SKM-1 treated with dmso at 0.1 percent for 144 hours (cell line): Measurements from ENCODE around the gene AANAT.

Source experiments
- DNase-seq: peaks from one replicate; lab custom pipeline; 2025; ENCODE audit not compliant: unreplicated experiment; lab: John Stamatoyannopoulos, UW

Gene AANAT

DNA sequence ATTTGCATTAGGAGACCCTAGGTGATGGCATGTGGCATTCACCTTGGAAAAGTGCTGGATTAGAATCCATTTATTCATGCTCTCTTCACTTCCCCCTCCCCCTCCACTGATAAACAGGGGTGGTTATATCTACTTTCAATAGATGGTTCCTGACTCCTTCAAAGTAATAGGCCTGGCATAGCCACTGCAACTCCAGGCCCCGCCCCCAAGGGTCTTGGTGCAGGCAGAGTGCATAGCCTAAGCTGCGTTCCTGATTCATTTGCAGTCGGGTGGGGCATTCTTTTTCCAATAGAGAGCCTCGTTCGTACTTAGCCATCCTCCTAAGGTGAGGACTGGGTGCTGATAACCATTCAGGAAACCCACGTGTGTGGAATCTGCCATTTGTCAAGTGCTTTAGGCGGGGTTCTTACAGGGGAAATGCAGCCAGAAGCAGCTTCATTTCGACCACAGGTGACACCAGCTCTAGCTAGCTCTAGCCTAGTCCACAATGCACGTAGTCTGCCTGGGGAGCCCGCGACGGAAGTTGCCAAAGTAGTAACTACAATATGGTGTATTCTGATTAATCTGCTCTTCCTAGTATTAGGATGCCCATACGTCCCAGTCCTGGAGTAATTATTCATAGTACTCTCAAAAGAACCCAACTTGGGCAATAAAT lies 25.6 kb upstream of the AANAT start:
- no peak for DNase-seq

DNA sequence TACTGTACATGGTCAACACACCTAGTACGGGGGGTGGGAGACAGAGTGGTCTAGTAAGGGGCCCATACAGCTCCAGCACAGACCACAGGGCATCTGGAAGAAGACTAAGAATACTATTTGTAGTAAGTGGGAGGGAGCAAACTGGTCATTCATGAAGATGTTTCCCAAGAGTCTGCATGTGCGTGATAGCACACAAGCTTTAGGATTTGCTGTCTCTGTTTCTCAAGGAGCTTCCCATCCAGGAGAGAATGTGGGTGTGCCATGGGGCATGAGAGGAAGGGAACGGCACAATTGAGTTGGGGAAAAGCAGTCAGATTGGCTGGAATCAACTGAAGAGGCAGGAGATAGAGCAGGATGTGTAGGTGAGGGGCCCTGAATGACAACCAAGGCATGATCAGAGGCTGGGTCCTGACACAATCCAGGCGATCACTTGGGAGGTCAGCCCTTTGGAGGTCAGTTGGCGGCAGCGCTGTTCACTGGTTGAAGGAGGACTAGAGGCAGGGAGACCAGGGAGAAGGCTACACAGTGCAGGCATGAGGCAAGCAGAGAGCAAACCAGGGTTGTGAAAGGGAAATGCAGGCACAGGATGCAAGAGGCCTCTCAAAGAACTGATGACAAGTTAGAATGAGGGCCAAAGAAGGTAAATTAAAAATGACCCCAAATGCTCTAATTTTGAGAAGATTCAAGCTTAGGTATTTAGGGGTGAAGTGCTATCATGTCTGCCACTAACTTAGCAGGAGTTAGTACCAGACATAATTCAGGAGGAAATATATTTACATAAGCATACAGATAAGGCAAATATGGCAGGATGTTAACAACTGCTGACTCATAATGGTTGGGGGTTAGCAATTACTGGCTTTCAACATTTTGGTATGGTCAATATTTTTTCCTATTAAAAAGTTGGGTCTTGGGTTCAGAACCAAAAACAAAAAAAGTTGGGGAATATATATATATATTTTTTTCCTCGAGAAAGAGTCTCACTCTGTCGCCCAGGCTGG lies 24.8 kb upstream of the AANAT start:
- no peak for DNase-seq

DNA sequence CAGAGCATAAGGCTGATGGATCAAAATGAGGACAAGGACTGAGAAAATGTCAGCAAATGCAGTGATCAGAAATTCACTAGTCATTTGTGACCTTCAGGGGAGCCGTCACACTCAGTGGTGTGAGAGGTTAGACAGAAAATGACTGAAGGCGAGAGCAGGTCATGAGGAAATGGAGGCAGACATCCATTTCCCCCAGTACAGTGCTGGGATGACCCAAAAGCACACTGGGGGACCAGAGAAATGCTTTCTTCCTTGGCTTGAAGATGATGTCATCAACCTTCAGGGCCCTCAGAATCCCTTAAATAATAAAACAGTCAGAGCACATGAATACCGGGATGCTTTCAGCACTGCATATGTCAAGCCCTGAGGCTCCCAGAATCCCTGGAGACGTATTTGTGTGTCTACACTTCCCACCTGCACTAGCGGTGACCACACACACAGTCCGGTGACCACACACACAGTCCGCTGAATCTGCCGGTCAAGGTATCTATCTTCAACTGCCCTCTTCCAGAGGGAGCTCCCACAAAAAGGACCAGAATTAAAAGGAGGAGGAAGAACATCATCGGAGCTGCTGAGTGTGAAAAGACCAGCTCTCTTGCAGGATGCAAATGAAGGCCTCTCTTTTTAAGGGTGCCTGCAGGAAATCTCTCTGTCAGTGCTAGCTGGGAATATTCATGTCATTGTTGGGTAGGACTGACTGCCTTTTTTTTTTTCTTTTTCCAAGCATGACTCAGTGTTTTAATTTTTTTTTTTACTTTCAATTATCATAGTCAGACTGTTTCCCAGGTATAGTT lies 22.7 kb upstream of the AANAT start:
- no peak for DNase-seq

DNA sequence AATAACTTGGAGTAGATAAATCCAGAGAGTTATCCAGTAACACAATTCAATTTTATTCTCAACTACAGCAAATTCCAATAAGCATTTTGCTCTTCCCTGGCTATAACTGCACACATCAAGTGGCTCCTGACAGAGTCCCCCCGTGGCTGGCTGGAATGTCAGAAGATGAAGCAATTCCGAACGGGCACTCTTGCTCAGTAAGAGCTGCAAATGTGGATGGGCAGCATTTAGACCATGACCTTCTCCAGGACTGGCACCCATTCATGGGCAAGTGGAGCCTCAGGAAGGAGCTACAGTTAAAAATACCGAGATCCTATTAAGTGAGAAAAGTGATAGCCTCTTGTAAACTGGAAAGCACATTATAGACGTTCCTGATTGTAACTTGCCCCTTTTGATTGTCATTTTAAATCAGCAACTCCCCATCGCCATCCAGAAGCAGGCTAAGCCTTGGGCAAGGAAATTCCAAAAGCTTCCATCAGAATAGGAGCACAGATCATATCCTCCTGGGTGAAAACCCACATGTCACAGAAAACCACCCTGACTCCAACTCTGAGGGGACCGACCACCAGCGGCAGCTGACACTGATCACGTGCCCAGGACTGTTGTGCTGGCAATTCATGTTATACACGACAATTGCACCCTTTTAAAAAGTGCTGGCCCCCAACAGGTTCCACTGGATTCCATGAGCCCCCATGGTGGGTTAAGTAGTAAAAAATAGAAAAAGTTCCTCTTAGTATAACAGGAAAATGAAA lies 21.5 kb upstream of the AANAT start:
- DNase-seq, result no peak

DNA sequence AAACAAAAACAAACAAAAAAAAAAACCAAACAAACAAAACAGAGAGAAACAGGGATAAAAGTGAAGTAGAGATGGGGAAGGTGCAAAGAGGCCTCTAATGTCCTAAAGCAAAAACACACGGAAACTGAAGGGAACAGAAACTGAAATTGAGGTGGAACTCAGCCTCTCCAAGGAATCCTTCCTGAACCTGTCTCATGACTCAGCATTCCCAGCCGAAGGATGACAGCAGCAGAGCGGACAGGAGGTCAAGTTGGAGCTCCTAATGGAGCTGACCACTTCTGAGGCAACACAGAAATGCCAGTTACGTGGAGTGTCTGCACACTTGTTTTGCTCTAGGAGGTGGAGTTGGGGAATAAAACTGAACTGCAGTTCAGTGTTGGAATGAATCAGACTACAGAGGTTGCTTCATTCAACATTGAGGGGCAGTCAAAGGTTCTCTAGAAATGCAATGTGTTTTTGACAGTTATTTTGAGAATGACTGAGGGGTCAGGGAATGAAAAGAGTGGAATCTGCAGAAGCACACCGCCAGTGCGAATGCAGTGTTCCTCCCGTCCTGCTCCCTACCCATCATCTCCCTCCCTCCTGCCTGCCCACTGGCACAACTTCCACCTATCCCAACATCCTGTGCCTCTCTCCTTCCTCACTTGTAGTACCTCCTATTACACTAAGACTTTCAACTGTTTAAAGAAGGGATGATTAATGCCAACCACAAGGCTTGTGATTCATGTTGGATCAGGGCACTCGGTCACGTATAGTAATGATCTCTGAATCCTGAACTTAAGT lies 20.8 kb upstream of the AANAT start:
- no peak for DNase-seq

DNA sequence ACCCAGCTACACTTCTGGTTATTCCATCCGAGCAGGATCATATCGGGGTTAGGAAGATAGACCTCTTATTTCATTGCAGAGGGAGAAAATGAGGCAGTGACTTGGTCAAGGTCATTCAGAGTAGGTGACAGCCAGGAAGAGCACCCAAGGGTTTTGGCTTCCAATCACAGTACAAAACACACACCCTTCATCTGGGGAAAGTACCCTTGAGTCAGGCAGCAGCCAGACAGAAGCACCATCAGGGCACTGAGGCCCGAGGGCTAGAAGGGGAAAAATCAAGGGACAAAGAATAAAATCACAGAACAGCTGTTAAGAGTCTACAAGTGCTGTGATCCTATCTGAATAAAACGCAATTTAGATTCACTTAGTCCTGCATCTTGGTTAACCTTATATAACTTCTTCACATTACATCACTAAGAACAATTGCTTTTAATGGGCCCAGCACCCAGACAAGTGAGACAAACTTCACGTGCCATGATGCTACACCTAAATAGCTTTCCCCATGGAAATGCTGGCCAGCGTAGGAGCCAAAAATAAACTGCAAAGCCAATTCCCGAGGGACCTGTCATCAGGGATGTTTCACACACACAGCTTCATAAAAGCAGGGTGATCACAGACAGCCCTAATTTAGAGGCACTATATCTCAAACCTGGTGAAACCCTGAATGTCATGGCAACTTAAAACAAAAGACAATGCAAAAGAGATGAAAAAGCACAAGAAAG lies 19.3 kb upstream of the AANAT start:
- DNase-seq, result no peak

DNA sequence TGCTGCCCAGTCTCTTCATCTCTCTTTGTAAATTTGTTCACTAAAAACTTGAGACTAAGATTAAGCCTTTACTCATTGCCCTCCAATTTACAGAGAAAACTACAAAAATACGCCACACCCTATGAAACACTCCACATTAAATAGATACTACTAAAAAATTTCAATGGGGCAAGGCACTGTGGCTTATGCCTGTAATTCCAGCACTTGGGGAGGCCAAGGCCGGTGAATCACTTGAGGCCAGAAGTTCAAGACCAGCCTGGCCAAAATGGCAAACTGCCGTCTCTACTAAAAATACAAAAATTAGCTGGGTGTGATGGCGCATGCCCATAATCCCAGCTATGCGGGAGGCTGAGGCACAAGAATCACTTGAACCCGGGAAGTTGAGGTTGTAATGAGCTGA lies 18.3 kb upstream of the AANAT start:
- DNase-seq, result no peak

DNA sequence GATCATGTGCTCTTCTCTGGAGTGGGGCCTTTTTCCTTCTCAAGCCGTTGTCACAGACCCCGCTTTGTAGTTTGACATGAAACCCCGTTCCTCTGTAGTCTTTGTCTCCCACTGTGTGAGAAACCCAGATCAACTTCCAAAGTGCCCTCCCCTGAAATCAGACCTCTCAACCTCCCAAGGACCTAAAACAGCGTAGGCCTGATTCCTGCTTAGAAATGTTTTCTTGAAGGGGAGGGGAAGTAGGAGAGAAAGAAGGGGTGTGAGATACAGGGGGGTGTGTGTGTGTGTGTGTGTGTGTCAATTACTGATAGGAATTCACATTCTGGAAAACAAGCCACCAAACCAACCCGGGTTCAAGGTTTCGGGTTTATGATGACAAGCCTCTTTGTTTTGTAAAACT lies 15.9 kb upstream of the AANAT start:
- DNase-seq, result no peak

DNA sequence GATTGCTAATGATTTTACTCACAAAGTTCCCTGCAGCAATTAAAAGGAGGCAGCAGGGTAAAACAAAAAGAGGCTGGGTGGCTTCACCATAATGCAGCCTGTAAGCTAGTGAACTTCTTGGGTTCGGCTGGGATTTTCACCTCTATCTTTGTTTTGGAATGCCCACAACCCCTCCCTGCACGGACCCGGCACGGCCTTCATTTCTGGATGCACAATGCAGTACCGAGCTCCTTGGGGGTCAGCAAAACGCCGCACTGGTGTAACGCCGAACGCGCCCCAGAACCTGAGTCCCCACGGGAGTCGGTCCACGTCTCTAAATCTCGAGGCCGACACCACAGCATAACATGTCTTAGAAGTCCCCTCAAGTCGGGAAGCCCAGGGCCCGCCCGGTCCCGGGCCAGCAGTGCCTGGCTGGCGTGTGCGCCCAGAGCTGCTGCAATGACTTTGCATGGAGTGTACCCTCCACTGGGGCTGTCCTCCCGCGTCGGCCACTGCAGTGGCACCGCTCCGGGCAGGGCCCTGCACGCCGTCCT lies 15.2 kb upstream of the AANAT start:
- no peak for DNase-seq

DNA sequence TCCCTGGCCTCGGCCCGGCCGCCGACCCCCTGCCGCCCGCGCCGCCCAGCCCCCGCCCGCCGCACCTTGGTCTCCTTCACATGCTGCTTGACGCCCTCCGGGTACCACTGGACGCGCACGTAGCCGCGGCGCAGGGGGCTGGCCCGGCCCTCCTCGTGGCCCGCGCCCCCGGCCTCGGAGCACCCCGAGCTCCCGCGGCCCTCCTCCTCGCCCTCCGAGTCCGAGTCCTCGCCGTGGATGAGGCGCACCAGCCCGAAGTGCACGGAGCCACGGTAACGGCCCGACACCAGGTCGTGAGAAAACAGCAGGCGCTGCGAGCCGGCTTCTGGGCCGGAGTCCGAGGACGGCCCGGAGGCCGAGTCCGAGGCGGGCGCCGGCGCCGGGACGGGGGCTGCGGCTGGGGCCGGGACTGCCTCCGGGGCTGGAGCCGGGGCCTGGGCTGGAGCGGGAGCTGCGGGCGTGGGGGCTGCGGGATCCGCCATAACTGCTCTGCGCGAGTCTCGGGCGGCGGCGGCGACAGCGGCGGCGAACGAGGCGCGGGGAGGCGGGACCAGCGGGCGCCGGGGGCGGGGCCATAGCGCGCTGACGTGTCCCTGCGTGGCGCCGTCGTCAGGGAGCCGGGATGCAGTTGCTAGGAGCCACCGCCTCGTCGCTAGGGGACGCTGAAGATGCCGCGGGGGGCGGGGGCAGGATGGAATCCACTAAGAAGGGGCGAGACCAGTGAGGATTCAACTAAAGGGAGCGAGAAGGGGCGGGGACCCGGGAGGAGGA lies 14.6 kb upstream of the AANAT start, which contains the start of gene UBE2O:
Gene UBE2O, minus strand, starts transcription at position 493 of the 771 bp plus-strand sequence. Its CDS starts 11 bp downstream, at position 482.
- peak; percentile 73 for DNase-seq

DNA sequence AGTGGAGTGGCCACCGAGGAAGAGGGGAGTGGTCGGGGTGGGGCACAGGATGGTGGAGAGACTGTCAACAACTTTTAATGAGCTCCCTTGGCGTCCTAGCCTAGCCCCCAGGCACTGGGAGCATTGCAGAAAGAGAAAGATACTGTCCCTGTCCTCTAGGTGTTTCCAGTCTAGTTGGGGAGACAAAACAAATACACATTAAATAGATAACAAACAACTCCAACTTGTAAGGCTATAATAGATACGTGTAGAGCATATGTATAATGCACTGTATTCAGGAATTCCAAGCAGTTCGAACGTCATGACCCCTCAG lies 14.0 kb upstream of the AANAT start:
- DNase-seq, result no peak

DNA sequence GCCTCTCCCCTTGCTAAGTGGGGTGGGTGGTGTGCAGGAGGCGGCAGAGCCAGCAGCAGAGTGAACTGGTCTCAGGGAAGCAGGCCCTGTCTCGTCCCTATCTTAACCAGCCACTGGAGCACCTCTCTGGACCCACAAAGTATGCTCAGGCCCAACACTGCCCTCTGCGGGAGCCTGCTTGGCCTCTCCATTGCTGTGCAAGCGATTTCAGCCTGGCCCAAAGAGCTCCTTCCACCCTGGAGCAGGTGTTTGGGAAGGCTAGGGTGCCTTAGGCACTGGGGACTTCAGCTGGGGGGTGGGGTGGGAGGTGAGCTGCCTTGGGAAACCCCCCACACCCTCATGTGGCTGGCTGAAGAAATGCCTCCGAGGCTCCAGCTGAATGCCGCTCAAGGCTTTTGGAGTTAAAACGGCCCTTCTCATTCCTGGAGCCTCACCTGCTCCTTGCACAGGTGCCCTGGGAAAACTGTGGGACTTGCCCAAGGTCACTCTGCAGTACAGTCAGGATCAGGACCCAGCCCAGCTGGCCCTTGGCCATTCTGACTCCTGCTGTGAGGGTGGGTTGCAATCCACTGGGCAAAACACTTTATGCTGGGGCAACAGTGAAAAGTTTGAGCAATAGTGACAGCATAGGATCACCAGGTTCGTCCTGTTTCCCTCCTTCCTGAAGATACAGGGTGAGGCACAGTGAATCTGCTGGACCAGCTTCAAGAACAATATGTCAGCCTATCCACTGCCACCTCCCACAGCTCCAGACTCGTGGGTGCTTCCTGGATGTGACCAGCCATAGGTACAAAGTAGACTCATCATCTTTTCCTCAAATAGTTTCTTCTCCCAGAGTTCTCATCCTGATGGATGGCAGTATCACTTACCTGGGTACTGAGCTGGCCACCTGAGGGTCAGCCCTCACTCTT lies 8.6 kb upstream of the AANAT start:
- DNase-seq, result no peak

DNA sequence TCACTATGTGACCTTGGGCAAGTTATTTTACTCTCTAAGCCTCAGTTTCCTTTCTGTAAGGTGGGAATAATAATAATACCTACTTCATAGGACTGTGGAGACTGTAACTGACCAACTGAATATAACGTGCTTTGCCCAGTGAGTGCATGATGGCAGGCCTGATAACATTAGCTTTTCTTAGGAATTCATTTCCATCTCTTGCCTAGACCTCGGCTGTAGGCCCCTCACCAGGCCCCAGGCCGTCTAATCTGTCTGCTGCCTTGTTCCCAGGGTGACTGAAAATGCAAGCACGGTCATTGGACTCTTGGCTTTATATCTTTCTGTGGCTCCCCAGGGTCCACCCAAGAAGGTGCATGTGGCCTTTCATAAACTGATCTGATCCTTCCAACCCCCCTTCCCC lies 7.7 kb upstream of the AANAT start:
- no peak for DNase-seq

DNA sequence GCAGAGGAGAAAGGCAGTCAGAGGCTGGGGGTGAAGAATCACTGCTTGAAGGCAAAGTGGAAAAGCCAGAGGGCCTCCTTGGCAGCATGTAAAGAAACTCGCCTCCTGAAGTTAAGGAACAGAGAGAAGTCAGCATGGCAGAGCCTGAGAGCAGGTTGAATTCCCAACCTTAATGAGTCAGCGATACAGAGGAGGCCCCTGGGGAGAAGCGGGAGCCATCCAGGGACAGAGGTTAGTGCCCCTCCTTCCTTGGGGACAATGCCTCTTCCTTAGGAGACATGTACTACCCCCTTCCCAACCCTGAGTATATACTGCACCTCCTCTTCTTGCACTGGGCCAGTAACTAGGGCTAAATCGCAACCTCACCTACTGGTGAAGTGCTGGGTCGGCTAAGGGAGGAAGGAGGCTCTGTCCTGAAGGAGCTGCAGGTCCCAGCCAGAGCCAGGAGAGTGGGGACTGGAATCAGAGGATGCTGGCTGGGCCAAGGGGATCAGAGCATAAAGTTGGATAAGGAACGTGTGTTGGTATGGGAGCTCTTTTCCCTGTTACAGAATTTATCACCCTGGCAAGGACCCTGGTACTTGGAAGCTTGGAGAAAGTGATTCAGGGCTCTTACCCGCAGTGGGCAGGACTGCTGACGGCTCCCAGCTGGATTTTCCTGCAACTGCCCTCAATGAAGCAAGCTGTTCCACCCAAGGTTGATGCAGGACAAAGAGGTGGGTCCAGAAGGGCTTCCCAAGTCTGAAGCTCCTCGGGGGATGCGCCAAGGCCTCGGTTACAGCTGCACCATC lies 5.4 kb upstream of the AANAT start:
- DNase-seq, result no peak

DNA sequence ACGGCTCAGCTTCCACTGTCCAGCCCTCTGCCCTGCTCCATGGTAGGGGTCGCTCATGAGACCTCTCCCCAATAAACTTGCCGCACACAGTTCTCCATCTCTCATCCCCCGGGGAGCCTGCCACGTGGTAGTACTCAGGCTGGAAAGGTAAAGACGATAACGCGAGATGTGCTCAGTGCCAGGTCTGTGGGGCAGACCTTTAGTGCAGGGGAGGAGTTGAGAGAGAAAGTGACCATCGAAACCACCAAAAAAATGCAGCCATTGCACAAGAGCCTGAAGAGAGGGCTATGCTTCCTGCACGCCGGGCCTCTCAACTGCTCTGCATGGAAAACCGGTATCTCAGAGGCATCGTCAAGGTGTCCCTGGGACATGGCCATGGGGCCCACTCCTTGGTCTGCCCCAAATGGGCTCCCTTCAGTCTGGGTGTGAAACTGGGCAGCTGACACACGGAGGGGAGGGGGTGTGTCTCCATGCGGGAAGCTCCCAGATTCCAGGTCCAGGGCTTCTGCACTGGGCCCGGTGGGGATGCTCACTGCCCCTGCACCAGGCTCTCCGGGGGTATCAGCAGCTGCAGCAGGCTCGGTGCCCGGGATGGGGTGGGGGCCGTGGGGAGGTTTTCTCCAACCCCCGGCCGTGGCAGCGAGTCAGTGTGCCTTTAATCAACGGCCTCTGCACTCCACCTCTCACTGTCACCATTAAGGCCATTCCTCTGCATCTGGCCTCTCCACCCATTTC lies 4.7 kb upstream of the AANAT start:
- no peak for DNase-seq

DNA sequence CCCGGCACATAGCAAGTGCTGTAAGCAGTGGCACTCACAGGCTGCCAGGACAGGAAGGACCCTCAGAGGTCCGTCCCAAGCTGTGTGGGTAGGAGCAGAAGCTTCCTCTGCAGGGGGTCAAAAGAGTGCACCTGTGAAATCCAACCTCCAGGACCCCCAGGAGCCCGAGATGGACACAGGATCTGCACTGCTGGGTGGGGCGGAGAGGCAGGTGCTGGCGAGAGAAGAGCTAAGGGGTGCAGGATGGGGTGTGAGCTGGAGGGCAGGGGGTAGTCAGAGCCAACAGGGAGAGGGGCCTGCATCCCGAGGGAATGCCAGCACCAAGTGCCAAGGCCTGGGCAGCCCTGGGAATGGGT lies 650 bp upstream of the AANAT start:
- no peak for DNase-seq
